Osteoblast (primary cell): Measurements from ENCODE around the gene VOPP1. TPM values are rescaled to one million over a fixed set of nuclear protein-coding genes. Genes with fewer than 3 reads are reported as not detected.

Source experiments
- DNase-seq: peaks from one replicate; pipeline ENCODE4 v3.0.0; 2011; ENCODE audit warnings: low spot score, mixed read lengths; ENCODE audit not compliant: insufficient read length; ENCODE audit errors: missing footprints
- H2AFZ ChIP-seq: 2 replicates; pipeline ENCODE4 v1.6.0; 2011; ENCODE audit warnings: mild to moderate bottlenecking, low read length
- H3K27ac ChIP-seq: 2 replicates; pipeline ENCODE4 v1.5.1; 2011; ENCODE audit warnings: mild to moderate bottlenecking, low read depth, low read length, moderate library complexity
- H3K27me3 ChIP-seq: 2 replicates; pipeline ENCODE4 v1.6.0; 2012; ENCODE audit warnings: mild to moderate bottlenecking, control low read depth, inconsistent platforms, low read length, moderate library complexity; ENCODE audit not compliant: insufficient read depth
- H3K36me3 ChIP-seq: 2 replicates; pipeline ENCODE4 v1.5.1; 2011; ENCODE audit warnings: mild to moderate bottlenecking, low read length, control low read depth, moderate library complexity; ENCODE audit not compliant: insufficient read depth
- H3K4me1 ChIP-seq: 2 replicates; pipeline ENCODE4 v1.5.1; 2011; ENCODE audit warnings: mild to moderate bottlenecking, low read length, control low read depth, moderate library complexity; ENCODE audit not compliant: insufficient read depth
- H3K4me2 ChIP-seq: 2 replicates; pipeline ENCODE4 v1.6.0; 2011; ENCODE audit warnings: mild to moderate bottlenecking, low read length; ENCODE audit not compliant: insufficient read depth
- H3K4me3 ChIP-seq: fragments of 200-600 bp; sonication (generic); 3 replicates; pipeline ENCODE4 v1.5.1; 2012; ENCODE audit warnings: mild to moderate bottlenecking, low read length, inconsistent platforms; ENCODE audit not compliant: insufficient read depth
- H3K79me2 ChIP-seq: 2 replicates; pipeline ENCODE4 v1.6.0; 2012; ENCODE audit warnings: mild to moderate bottlenecking, low read length, control low read depth, inconsistent platforms; ENCODE audit not compliant: insufficient read depth
- H3K9me3 ChIP-seq: 2 replicates; pipeline ENCODE4 v1.5.1; 2011; ENCODE audit warnings: low read depth, low read length, control low read depth
- H4K20me1 ChIP-seq: 2 replicates; pipeline ENCODE4 v1.6.0; 2012; ENCODE audit warnings: mild to moderate bottlenecking, low read length, control low read depth; ENCODE audit not compliant: insufficient read depth
- total RNA-seq: library from RNA; depleted of rRNA; stranded (reverse); fragments of >200 nt; gene quantifications from 2 replicates; pipeline ENCODE4 v1.2.3, GENCODE V29; 2012
- TF ChIP-seq, protein P1 (sequence below): IDR thresholded peaks from 2 replicates; pipeline ENCODE4 v1.5.1; 2011; ENCODE audit warnings: mild to moderate bottlenecking, low read depth, low read length, moderate library complexity; ENCODE audit errors: extremely low read depth

VOPP1 gene
- total RNA-seq, 1 donor = 74.6 TPM

DNA sequence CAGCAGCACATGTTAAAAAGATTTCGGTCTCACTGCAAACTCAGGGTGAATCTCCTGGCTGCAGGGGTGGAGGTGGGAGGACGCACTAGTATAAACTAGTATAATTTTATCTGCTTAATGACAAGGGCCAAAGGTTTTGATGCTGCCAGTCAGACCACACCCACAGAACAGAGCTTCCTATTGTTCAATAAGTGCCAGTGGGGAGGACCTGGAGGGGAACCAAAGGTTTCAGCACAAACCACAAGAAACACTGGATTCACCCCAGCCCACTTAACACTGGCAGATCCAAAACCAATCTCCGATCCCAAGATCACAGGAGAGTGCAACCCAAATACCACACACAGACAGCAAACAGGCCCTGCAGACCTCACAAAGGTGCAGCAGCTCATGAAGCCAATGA is 6.6 kb downstream of the VOPP1 start:
- Histone ChIP-seq H3K4me2 (no peak overlapping the region), H2AFZ (no peak overlapping the region), H3K36me3 (peaks cover 3% of the 10 kb centered on the region), H3K4me3 (no peak overlapping the region), H3K4me1 (peaks cover 8% of the 10 kb centered on the region), H3K79me2 (peaks cover 96% of the 10 kb centered on the region), H3K9me3 (no peaks in the 10 kb centered on the region), H3K27ac (no peak overlapping the region), H3K27me3 (no peaks in the 10 kb centered on the region), H4K20me1 (peaks cover 51% of the 10 kb centered on the region)
- TF ChIP-seq, protein P1, sequence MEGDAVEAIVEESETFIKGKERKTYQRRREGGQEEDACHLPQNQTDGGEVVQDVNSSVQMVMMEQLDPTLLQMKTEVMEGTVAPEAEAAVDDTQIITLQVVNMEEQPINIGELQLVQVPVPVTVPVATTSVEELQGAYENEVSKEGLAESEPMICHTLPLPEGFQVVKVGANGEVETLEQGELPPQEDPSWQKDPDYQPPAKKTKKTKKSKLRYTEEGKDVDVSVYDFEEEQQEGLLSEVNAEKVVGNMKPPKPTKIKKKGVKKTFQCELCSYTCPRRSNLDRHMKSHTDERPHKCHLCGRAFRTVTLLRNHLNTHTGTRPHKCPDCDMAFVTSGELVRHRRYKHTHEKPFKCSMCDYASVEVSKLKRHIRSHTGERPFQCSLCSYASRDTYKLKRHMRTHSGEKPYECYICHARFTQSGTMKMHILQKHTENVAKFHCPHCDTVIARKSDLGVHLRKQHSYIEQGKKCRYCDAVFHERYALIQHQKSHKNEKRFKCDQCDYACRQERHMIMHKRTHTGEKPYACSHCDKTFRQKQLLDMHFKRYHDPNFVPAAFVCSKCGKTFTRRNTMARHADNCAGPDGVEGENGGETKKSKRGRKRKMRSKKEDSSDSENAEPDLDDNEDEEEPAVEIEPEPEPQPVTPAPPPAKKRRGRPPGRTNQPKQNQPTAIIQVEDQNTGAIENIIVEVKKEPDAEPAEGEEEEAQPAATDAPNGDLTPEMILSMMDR = no peak
- DNase-seq = no peak

DNA sequence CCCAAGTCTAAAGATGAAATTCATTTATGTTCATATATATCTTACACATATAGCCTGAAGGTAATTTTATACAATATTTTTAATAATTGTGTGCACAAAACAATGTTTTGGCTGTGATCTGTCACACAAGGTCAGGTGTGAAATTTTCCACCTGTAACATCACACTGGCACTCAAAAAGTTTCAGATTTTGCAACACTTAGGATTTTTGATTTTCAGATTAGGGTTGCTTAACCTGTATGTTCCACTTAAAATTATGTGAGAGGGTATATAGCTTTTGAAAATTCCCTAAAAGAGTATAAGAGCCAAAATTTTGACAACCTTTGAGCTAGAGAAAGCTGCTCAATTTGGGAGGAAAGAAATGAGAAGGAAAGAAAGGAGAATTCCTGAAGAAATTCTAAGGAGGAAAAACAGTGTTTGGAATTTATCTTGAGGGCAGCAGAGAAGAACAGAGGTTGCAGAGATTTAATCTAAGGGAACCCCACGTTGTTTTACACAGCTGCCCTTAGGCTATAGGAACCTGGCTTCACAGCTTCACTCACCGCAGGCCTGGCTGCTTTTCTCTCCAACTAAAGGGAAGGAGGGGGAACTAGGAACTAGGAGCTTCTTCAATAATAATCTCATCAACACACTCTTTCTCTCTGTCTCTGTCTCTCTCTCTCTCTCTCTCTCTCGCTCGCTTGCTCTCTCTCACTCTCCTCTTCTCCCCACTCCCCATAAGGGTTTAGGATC is 8.5 kb downstream of the VOPP1 start:
- H3K27ac ChIP-seq = no peak overlapping the region
- H3K4me1 ChIP-seq = no peaks in the 10 kb centered on the region
- peaks cover 52% of the 10 kb centered on the region for H4K20me1 ChIP-seq
- H3K27me3 ChIP-seq = no peaks in the 10 kb centered on the region
- no peak for DNase-seq
- H3K4me3 ChIP-seq = no peak overlapping the region
- H3K9me3 ChIP-seq = no peaks in the 10 kb centered on the region
- TF ChIP-seq, protein P1 = no peak
- peaks cover 3% of the 10 kb centered on the region for H3K36me3 ChIP-seq
- H3K79me2 ChIP-seq = peaks cover 96% of the 10 kb centered on the region
- no peak overlapping the region for H3K4me2 ChIP-seq
- no peak overlapping the region for H2AFZ ChIP-seq

GRCh38 chr7:55561690-55562089 is 10.6 kb downstream of the VOPP1 start:
- Histone ChIP-seq H3K4me1 (no peaks in the 10 kb centered on the region), H3K4me3 (no peak overlapping the region), H3K9me3 (no peaks in the 10 kb centered on the region), H4K20me1 (peaks cover 64% of the 10 kb centered on the region), H3K27me3 (no peaks in the 10 kb centered on the region), H2AFZ (no peak overlapping the region), H3K79me2 (peaks cover 97% of the 10 kb centered on the region), H3K36me3 (peaks cover under 1% of the 10 kb centered on the region), H3K27ac (no peak overlapping the region), H3K4me2 (no peak overlapping the region)
- TF ChIP-seq, protein P1 = no peak
- DNase-seq = no peak

DNA sequence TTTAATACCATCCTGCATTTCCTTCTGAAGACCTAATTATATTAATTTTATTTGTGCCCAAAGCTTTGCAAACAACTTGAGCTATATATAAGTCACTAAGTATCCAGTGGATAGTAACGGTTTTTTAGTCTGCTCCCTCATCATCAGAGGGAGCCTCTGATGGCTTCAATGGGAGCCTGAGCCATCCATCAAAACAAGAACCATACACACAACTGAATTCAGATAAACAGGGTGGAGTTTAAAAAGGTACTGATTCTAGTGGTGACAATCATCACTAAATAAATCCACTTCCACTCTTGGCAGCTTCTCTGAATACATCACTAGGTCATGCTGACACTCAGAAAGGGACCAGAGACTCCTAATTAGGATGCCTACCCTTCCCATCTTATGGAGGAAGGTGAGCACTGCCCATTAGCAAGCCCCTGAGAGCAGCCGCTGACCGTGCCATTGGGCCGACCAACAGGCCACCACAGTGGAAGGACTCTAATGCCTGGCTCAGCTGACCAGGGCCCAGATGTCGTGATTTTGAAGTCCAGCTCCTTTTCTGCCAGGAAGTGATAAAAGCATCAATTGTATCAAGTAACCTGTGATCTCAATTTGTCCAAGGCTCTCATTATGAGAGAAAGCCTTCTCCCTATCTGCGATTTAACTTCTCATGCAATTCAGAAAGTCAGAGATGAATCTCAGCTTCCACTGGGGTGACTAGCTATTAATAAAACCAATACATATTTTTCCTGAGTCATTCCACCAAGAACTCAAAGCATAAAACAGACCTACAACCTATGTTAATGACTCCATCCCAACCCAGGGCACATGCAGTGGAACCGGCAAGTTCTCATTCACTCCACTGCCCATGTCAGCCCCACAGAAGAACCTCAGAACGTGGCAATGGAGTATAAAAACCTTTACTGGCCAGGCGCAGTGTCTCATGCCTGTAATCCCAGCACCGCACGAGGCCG is 13.1 kb downstream of the VOPP1 start:
- no peak overlapping the region for H3K4me3 ChIP-seq
- H3K79me2 ChIP-seq = peaks cover 97% of the 10 kb centered on the region
- no peak overlapping the region for H3K27ac ChIP-seq
- H3K36me3 ChIP-seq = no peaks in the 10 kb centered on the region
- no peaks in the 10 kb centered on the region for H3K4me1 ChIP-seq
- H3K27me3 ChIP-seq = no peaks in the 10 kb centered on the region
- H2AFZ ChIP-seq = no peak overlapping the region
- no peaks in the 10 kb centered on the region for H3K9me3 ChIP-seq
- TF ChIP-seq, protein P1 = no peak
- no peak overlapping the region for H3K4me2 ChIP-seq
- H4K20me1 ChIP-seq = peaks cover 67% of the 10 kb centered on the region
- peak; percentile 53 for DNase-seq
